GM06990 (cell line): ENCODE measurements around the gene SPSB1.

Experiments
- DNase-seq: peaks from one replicate; pipeline ENCODE4 v3.0.0-alpha.2; 2011; ENCODE audit not compliant: insufficient read length; ENCODE audit errors: extremely low read depth
- H3K27me3 ChIP-seq: replicated peaks from 2 replicates; pipeline ENCODE4 v1.6.0; 2011; ENCODE audit warnings: low read length; ENCODE audit not compliant: control insufficient read depth, insufficient read depth
- H3K36me3 ChIP-seq: 2 replicates; pipeline ENCODE4 v1.5.1; 2011; ENCODE audit warnings: low read length; ENCODE audit not compliant: control insufficient read depth, insufficient read depth
- H3K4me3 ChIP-seq: replicated peaks from 2 replicates; pipeline ENCODE4 v1.5.1; 2011; ENCODE audit warnings: low read depth, mild to moderate bottlenecking, control low read depth, low read length
- TF ChIP-seq, protein P1 (sequence below): IDR thresholded peaks from 2 replicates; pipeline ENCODE4 v1.5.1; 2011; ENCODE audit warnings: low read length, control low read depth, mild to moderate bottlenecking, inconsistent platforms; ENCODE audit not compliant: insufficient read depth, poor library complexity, severe bottlenecking

The SPSB1 gene

DNA sequence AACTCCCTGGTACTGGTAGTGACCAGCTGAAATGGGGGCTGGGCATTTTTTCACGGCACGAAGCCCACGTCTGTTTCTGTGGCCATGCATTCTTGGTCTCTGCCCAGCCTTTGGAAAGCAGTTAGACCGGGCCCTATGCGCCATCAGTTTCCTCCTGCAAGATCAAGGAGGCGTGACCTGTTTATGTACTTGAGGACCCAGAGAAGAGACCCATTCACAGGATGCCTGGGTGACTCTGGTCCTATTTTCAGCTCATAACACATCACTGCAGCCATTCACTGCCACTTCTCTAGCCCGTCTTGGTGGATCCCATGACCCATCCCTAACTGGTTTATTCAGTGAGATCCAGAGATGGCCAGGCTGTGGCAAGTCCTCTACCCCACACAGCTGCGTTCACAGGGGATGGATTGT, 70.4 kb downstream of the SPSB1 start:
- TF ChIP-seq, protein P1, sequence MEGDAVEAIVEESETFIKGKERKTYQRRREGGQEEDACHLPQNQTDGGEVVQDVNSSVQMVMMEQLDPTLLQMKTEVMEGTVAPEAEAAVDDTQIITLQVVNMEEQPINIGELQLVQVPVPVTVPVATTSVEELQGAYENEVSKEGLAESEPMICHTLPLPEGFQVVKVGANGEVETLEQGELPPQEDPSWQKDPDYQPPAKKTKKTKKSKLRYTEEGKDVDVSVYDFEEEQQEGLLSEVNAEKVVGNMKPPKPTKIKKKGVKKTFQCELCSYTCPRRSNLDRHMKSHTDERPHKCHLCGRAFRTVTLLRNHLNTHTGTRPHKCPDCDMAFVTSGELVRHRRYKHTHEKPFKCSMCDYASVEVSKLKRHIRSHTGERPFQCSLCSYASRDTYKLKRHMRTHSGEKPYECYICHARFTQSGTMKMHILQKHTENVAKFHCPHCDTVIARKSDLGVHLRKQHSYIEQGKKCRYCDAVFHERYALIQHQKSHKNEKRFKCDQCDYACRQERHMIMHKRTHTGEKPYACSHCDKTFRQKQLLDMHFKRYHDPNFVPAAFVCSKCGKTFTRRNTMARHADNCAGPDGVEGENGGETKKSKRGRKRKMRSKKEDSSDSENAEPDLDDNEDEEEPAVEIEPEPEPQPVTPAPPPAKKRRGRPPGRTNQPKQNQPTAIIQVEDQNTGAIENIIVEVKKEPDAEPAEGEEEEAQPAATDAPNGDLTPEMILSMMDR, result no peak
- no peaks in the 10 kb centered on the region; the same call in 1 of the 2 replicates for H3K27me3 ChIP-seq
- no peak for DNase-seq
- H3K36me3 ChIP-seq, result no peaks in the 10 kb centered on the region
- no peak overlapping the region for H3K4me3 ChIP-seq

DNA sequence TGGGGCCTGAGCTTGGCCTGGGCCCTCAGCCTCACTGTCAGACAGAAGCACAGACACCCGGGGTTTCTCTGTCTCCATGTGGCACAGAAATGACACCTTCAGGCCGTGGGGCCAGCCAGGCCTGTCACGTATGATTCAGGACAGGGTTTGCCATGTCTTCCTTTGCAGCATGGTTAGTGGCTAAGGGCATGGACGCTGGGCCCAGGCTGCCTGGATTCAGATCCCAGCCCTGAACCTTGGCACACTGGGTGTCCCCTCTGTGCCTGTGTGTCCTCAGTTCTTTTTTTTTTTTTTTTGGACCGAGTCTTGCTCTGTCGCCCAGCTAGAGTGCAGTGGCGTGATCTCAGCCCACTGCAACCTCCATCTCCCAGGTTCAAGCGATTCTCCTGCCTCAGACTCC, 73.6 kb downstream of the SPSB1 start:
- Histone ChIP-seq H3K36me3 (no peaks in the 10 kb centered on the region), H3K27me3 (no peaks in the 10 kb centered on the region; the same call in 1 of the 2 replicates)
- TF ChIP-seq, protein P1, result no peak

DNA sequence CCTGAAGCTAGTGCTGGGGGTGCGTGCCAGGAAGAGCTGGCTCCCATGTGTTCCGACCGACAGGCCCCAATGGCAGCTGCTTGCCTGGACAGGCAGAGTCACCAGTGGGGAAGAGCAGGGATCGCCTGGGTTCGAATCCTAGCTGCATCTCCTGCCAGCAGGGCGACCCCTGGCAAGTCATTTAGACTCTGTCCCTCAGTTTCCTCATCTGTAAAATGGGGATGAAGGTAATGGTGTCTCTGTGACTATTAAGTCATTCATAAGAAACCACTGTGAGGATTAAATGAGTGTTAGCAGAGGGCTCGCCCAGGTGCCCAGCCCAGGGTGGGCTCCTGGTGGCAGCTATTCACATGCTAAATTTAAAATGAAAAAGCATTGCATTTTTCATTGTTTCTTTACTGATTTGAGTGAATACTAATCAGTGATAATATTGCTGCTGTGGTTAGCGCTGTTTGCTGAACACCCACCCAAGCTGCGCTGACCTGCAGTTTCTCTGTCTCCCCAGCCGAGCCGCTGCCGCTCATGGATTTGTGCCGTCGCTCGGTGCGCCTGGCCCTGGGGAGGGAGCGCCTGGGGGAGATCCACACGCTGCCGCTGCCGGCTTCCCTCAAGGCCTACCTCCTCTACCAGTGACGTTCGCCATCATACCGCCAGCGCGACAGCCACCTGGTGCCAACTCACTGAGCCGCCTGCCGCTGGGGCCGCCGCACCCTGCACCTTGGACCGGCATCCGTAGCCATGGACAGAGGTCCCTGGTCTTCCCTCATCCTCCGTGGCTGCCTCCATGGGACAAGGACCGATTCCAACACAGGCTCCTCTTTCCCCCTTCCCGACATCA, 74.5 kb downstream of the SPSB1 start:
- no peak for DNase-seq
- no peak overlapping the region for H3K4me3 ChIP-seq
- TF ChIP-seq, protein P1, result no peak
- H3K27me3 ChIP-seq, result no peaks in the 10 kb centered on the region; the same call in 1 of the 2 replicates
- no peaks in the 10 kb centered on the region for H3K36me3 ChIP-seq

More for the DNA sequence above, 73.6 kb downstream of the SPSB1 start:
- H3K4me3 ChIP-seq, result no peak overlapping the region
- no peak for DNase-seq

DNA sequence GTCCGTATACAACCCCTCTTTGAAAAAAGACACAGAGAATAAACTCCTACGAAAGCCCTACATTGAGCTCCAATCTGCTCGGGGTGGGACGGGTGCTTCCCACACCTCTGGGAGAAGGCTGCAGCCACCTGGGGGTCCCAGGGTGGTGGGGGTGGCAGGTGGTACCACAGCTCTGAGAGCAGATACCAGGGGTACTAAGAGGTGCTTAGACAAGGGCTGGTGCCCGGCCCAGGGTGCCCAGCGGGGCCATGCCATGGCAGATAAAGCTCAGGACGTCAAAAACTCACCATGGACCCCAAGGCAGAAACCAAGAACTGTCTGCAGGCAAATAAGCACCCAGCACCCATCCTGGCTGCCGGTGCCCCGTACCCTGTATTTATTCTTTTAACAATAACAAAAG, 75.1 kb downstream of the SPSB1 start:
- no peak for DNase-seq
- TF ChIP-seq, protein P1, result no peak
- H3K36me3 ChIP-seq, result no peaks in the 10 kb centered on the region
- no peaks in the 10 kb centered on the region; the same call in 1 of the 2 replicates for H3K27me3 ChIP-seq
- no peak overlapping the region for H3K4me3 ChIP-seq

DNA sequence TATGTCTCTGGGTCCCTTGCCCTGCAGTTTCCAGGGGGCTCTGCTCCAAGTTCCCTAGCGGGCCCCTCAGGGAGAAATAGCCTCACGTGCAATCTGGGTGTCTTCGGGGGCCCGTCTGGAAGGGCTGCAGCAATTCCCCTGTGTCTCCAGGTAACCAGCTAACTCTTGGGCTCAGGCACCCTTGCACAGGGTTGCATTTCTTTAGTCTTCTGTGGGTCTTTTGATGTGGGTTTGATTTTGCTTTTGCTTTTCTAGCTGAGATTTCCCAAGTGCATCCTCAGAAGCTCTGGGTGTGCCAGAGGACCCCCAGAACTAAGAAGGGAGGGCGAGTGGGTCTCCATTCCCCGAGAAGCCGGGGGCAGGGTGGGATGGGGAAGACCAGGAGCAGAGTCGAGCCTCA, 75.7 kb downstream of the SPSB1 start:
- no peak for DNase-seq
- no peaks in the 10 kb centered on the region; the same call in 1 of the 2 replicates for H3K27me3 ChIP-seq
- H3K36me3 ChIP-seq, result no peaks in the 10 kb centered on the region
- no peak overlapping the region for H3K4me3 ChIP-seq
- TF ChIP-seq, protein P1, result no peak
